Measurements from ENCODE around the gene UBE2E1.

The UBE2E1 gene

DNA sequence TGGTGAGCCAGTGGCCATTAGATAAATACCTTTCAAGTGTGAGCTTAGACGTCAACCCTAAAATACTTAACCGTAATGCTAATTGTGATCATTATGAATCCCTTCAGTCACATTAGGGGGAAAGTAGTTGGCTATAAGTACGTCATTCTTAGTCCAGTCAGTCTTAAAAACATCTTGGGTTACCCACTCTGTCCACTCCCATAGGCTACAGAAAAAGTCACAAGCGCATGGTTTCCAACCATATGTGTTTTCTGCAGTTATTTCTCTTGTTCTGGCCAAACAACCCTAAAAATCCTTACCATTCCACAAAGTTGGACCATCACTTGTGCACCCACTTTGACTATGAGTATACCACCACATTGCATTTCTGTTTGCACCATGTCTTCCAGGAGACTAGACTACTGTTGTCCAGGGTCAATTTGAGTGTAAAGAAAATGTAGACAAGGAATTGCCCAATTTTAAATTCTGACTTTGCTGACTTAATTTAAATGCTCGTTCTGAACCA, 114.4 kb downstream of the UBE2E1 start:
- no peak for DNase-seq

DNA sequence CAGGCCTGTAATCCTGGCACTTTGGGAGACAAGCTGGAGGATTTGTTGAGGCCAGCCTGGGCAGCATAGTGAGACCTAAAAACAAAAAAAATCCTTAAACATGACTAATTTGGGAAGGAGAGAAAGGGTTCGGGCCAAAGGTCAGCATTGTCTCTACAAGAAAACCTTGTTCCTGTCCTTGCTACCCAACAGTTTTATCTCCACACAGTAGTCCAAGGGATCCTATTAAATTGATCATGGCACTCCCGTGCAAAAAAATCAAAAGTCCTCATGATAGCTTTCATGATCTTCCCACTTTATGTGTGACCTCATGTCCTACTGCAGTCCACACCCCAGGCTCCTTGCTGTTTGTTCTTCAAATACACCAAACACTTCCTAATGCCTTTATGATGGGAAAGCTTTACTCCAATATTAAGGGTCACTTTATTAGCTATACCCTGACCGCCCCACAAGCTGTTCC, 115.3 kb downstream of the UBE2E1 start:
- DNase-seq: no peak

DNA sequence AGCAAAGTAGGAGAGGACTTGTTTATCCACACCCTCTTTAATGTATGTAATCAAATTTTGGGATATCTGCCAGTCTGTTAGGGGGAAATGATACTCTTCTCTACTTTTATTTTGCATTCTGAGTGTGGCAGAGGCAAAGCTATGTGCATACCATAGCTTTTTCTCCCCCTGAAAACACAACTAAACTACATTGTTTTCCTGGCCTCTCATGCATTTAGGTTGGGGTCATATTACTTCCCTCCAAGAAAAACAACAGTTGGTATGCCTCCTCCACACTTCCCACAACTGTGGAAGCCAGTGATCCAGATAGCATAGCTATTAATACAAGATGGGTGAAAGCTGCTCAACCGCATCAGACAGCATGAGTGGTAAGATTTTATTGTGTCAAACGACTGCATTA, 118.0 kb downstream of the UBE2E1 start:
- DNase-seq: no peak

DNA sequence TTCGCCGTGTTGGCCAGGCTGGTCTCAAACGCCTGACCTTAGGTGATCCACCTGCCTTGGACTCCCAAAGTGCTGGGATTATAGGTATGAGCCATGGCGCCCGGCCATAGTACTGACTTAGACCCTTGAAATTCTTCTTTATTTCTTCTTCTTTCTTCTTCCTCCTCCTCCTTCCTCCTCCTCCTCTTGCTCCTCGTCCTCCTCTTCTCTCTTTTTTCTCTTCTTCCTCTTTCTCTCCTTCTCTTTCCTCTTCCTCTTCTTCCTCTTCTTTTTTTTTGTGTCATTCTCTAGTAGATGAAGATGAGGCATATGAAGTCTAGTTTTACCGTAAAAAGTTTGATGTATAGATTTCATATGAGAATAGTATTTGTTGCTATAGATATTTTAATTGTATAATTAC, 120.5 kb downstream of the UBE2E1 start:
- DNase-seq: no peak

DNA sequence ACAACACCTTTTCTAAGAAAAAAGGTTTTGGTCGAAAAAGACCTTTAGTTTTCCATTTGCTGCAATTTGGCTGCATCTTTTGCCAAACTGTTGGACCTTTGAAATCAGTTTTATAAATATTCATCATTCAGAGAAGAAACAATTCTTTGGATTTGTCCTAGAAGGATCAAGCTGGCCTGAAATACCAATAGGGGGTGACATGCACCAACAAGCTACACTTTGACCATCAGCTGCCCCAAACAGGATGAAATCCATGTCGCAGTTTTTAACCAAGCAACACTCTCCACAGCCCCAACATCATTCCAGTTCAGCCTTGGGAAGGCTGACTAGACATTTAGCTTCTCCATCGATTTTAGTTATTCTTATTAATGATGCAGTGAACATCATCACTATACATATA, 121.0 kb downstream of the UBE2E1 start:
- DNase-seq: no peak

DNA sequence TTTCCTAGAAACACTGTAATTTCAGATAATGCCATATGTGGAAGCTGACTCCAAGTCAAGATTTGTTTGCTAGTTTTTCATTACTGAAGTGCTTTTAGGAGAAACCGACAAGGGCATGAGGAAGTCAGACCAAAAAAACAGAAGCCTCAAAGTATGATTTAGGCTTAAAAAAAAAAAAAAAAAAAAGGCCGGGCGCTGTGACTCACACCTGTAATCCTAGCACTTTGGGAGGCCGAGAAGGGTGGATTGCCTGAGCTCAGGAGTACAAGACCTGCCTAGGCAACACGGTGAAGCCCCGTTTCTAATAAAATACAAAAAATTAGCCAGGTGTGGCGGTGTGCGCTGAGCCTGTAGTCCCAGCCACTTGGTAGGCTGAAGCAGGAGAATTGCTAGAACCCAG, 122.8 kb downstream of the UBE2E1 start:
- DNase-seq: no peak

DNA sequence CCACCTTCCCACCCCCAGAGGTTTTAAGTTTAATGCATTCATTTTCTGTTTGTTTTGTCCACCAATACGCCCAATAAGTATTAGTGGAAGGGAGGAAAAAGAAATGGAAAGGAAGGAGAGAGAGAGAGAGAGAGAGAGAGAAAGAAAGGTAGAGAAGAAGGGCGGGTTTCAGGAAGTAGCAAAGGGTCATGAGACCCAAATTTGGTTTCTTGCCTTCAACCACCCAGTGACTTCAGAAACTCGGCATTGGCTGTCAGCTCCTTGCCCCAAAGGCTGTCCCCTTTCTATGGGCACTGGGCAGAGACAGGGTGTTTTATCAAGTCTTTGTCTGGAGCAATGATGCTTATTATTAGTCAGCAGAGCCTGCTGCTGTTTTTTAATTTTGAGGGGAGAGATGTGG, 125.8 kb downstream of the UBE2E1 start:
- no peak for DNase-seq

DNA sequence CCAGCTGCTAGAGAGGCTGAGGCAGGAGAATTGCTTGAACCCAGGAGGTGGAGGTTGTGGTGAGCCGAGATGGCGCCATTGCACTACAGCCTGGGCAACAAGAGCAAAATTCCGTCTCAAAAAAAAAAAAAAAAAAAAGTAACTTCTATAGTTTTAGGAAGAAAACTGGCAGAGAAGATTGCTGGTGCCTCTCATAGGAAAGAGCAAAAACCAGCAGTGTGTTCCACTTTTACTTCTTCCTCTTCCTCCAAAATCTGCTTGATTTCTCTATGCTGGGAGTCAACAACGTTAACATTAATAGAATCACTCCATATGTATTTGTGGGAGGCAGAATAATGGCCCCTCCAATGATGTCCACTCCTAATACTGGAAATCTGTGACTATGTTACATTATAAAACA, 126.8 kb downstream of the UBE2E1 start:
- no peak for DNase-seq

DNA sequence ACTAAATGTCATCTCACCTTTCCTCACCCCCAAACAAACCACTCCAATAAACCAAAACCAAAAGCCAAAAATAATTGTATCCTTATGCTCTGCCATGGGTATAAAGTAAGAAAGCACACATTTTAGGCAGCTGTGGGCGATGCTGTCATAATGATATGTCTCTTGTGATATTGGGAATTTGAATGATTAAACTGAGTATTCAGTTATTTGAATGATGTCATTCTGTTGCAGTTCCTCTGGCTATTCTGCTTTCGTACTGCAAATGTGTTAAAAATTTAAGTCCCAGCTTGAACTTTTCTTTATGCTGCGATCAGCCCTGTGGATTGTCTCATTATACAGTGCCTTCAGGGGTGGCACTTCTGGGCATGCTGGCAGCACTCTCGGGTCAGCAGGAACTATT, 128.5 kb downstream of the UBE2E1 start:
- DNase-seq: no peak

DNA sequence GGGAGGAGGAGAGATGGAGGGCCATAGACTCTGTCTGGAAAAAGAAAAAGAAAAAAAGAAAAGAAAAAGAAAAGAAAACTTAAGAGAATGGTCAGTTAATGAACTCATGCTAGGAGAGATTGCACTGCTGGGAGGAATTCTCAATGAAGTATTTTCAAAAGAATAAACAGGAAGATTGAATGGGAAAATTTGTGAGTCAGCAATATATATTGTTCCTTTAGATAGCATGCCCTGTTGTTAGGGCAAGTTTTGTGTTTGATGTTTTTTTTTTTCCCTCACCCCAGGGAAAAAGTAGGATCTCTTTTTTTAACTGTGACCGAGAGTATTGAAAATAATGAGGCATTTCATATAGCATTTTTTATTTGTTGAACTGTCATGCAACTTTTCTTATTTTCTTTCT, 131.5 kb downstream of the UBE2E1 start:
- DNase-seq: no peak

DNA sequence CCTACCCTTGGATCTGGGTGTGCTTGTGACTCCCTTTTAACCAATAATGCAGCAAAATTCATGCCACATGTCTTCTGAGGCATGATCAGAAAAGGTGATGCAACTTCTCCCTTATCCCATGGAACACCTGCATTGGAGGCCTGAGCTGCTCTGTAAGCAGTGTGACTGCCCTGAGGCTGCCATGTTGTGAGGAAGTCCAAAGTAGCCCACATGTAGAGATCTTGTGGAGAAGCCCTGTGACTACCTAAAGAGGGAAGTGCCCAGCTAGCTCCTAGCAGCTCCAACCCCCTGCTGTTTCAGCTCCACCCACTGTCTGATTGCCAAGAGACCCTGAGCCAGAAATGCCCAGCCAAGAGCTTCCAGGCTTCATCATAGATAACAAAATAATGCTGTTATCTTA, 132.9 kb downstream of the UBE2E1 start:
- no peak for DNase-seq

DNA sequence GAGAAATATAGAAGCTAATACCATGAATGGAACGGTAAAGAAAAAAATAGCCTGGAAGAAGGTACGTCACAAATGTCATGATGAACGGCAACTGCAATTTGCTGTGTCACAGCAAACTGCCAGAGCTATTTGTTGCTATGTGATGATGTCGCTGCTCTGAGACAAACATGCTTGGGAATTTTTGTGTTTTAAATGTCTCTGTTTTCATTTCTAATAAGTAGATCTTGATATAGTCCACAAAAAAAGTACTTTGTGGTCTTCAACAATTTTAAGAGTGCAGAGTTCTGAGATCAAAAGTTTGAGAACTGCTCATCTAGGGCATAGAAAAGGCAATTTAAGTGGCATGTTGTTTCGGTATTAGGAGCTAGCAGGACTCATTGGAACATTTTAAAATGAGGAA, 135.0 kb downstream of the UBE2E1 start:
- DNase-seq: no peak
